Stomach (tissue), 4 donors: ENCODE measurements around the gene TRIM27.

ENCODE experiments used
- EP300 ChIP-seq: sonication (generic); formaldehyde crosslinking; IDR thresholded peaks from one replicate; pipeline ENCODE4 v1.6.1; 2017; ENCODE audit warnings: antibody characterized with exemption
- POLR2A ChIP-seq, 4 donors: fragments of 450-650 bp; IDR thresholded peaks; one replicate each; pipeline ENCODE4 v1.6.1; 2016; ENCODE audit warnings: antibody characterized with exemption in 4 of 4, control low read depth in 2 of 4, mild to moderate bottlenecking in 1 of 4, moderate library complexity in 1 of 4
- POLR2AphosphoS5 ChIP-seq, 3 donors: sonication (generic); formaldehyde crosslinking; IDR thresholded peaks; one replicate each; pipeline ENCODE4 v1.6.1; 2016; ENCODE audit warnings: antibody characterized with exemption in 3 of 3
- TF ChIP-seq, protein P1 (sequence below), 7 experiments: fragments of 450-650 bp in 4 of 7; fragments of 200-600 bp in 3 of 7; sonication (generic) in 3 of 7; IDR thresholded peaks; one replicate each; pipeline ENCODE4 v1.5.1; 2016 to 2019; ENCODE audit warnings: antibody characterized with exemption in 7 of 7, control low read depth in 2 of 7, mild to moderate bottlenecking in 1 of 7

DNA sequence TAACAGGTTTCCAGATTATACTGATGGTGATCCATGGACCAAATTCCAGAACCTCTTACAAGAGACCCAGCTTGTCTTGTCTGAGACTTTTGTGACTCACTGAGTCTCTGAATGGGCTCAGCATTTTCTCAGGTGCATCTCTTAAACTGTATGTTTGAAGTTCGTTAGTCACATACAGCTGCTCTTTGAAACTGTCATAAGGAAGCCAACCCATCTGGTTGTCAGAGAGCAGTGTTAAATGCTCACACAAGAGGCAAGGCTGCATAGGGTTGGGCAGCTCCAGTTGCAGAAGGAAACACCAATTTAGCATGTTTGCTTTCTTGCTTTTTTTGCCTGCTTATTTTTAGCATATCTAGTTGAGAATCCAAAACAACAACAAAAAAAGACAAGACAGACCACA is 47.1 kb downstream of the TRIM27 start:
- no peak for TF ChIP-seq EP300
- no peak for TF ChIP-seq POLR2A (IDR thresholded peaks at IDR 0.05)
- TF ChIP-seq, protein P1, sequence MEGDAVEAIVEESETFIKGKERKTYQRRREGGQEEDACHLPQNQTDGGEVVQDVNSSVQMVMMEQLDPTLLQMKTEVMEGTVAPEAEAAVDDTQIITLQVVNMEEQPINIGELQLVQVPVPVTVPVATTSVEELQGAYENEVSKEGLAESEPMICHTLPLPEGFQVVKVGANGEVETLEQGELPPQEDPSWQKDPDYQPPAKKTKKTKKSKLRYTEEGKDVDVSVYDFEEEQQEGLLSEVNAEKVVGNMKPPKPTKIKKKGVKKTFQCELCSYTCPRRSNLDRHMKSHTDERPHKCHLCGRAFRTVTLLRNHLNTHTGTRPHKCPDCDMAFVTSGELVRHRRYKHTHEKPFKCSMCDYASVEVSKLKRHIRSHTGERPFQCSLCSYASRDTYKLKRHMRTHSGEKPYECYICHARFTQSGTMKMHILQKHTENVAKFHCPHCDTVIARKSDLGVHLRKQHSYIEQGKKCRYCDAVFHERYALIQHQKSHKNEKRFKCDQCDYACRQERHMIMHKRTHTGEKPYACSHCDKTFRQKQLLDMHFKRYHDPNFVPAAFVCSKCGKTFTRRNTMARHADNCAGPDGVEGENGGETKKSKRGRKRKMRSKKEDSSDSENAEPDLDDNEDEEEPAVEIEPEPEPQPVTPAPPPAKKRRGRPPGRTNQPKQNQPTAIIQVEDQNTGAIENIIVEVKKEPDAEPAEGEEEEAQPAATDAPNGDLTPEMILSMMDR (IDR thresholded peaks at IDR 0.05): no peak
- TF ChIP-seq POLR2AphosphoS5 (IDR thresholded peaks at IDR 0.05): no peak
